SK-N-SH (cell line): ENCODE data around the gene OTOG. TPM values are rescaled to one million over a fixed set of nuclear protein-coding genes. Genes with fewer than 3 reads are reported as not detected.

Experiments used
- CTCF ChIA-PET: fragments of 300-600, 350-600 bp; formaldehyde crosslinking; extraction: SDS; loops from one replicate; lab custom pipeline; 2021; lab: Yijun Ruan, JAX
- POLR2A ChIA-PET: fragments of 350-600 bp; sonication (Branson Sonifier 250); formaldehyde crosslinking; extraction: SDS; loops from one replicate; lab custom pipeline; 2020; ENCODE audit warnings: antibody characterized with exemption, inconsistent platforms; lab: Yijun Ruan, JAX
- DNase-seq: peaks from one replicate; pipeline ENCODE4 v3.0.0; 2012
- H2AFZ ChIP-seq: fragments of 200-600 bp; sonication (generic); 2 replicates; pipeline ENCODE4 v1.8.1; 2016; ENCODE audit warnings: antibody characterized with exemption, mild to moderate bottlenecking, low read depth
- H3F3A ChIP-seq: fragments of 200-600 bp; sonication (generic); replicated peaks from 2 replicates; pipeline ENCODE3; 2016; ENCODE audit warnings: antibody characterized with exemption, mild to moderate bottlenecking; ENCODE audit not compliant: insufficient read depth
- H3K27ac ChIP-seq, 2 experiments: fragments of 200-500 bp in 1 of 2; fragments of 200-600 bp in 1 of 2; sonication (Bioruptor generic) in 1 of 2; sonication (generic), shearing (Covaris generic) in 1 of 2; 2 replicates each; pipeline versions ENCODE4 v1.5.1 to v1.6.1; 2014 to 2016; ENCODE audit warnings: low read depth in 2 of 2, inconsistent platforms in 1 of 2, low read length in 1 of 2, mild to moderate bottlenecking in 1 of 2, mixed read lengths in 1 of 2
- H3K27me3 ChIP-seq: fragments of 200-600 bp; sonication (generic), shearing (Covaris generic); 2 replicates; pipeline ENCODE4 v1.6.1; 2016; ENCODE audit warnings: mixed run types; ENCODE audit not compliant: insufficient read depth
- H3K36me3 ChIP-seq, 2 experiments: fragments of 200-500 bp in 1 of 2; fragments of 200-600 bp in 1 of 2; sonication (Bioruptor generic) in 1 of 2; sonication (generic) in 1 of 2; replicated peaks in 1 of 2; 2 replicates each; pipeline versions ENCODE3 to v1.5.1; 2014 to 2016; ENCODE audit warnings: low read length in 1 of 2, mild to moderate bottlenecking in 1 of 2; ENCODE audit not compliant: insufficient read depth in 2 of 2, control insufficient read depth in 1 of 2
- H3K4me1 ChIP-seq, 2 experiments: fragments of 200-500 bp in 1 of 2; fragments of 200-600 bp in 1 of 2; sonication (Bioruptor generic) in 1 of 2; sonication (generic), shearing (Covaris generic) in 1 of 2; 2 replicates each; pipeline versions ENCODE4 v1.5.1 to v1.6.1; 2014 to 2016; ENCODE audit warnings: low read depth in 1 of 2, low read length in 1 of 2, mixed run types in 1 of 2; ENCODE audit not compliant: insufficient read depth in 2 of 2, control insufficient read depth in 1 of 2
- H3K4me2 ChIP-seq: fragments of 200-600 bp; sonication (generic), shearing (Covaris generic); 2 replicates; pipeline ENCODE4 v1.6.1; 2017; ENCODE audit warnings: mixed run types
- H3K4me3 ChIP-seq, 2 experiments: fragments of 200-500 bp in 1 of 2; fragments of 200-600 bp in 1 of 2; sonication (Bioruptor generic) in 1 of 2; sonication (generic), shearing (Covaris generic) in 1 of 2; 2 replicates each; pipeline versions ENCODE4 v1.5.1 to v1.8.1; 2014 to 2016; ENCODE audit warnings: low read depth in 2 of 2, inconsistent platforms in 1 of 2, low read length in 1 of 2, mild to moderate bottlenecking in 1 of 2, mixed read lengths in 1 of 2, moderate library complexity in 1 of 2
- H3K79me2 ChIP-seq: fragments of 200-600 bp; sonication (generic); 2 replicates; pipeline ENCODE4 v1.8.1; 2017; ENCODE audit warnings: mild to moderate bottlenecking; ENCODE audit not compliant: insufficient read depth
- H3K9ac ChIP-seq: fragments of 200-600 bp; sonication (generic); 2 replicates; pipeline ENCODE4 v1.6.1; 2017; ENCODE audit warnings: mixed run types
- H3K9me2 ChIP-seq: fragments of 200-600 bp; sonication (generic); 2 replicates; pipeline ENCODE4 v1.6.1; 2017; ENCODE audit warnings: mixed run types
- H3K9me3 ChIP-seq: fragments of 200-600 bp; sonication (generic); 2 replicates; pipeline ENCODE4 v1.6.1; 2017; ENCODE audit warnings: mixed run types, mild to moderate bottlenecking, moderate library complexity
- H4K20me1 ChIP-seq: fragments of 200-600 bp; sonication (generic); 2 replicates; pipeline ENCODE4 v1.6.1; 2017; ENCODE audit warnings: mild to moderate bottlenecking, mixed run types; ENCODE audit not compliant: insufficient read depth
- CHD2 ChIP-seq: fragments of 150-350 bp; IDR thresholded peaks from 2 replicates; pipeline ENCODE4 v1.6.1; 2018; ENCODE audit warnings: low read length; ENCODE audit not compliant: partially characterized antibody
- CTCF ChIP-seq: fragments of 200-600 bp; sonication (generic); IDR thresholded peaks from 2 replicates; pipeline ENCODE4 v1.6.1; 2017; ENCODE audit warnings: antibody characterized with exemption, mild to moderate bottlenecking, moderate library complexity
- ELF1 ChIP-seq: IDR thresholded peaks from 2 replicates; pipeline ENCODE4 v1.4.0; 2012
- FOXM1 ChIP-seq: IDR thresholded peaks from 2 replicates; pipeline ENCODE4 v1.4.0; 2012; ENCODE audit warnings: low read depth, mild to moderate bottlenecking
- GABPA ChIP-seq: IDR thresholded peaks from 2 replicates; pipeline ENCODE4 v1.4.0; 2012; ENCODE audit warnings: low read depth, mild to moderate bottlenecking
- JUND ChIP-seq: IDR thresholded peaks from 2 replicates; pipeline ENCODE4 v1.4.0; 2012
- MAX ChIP-seq: IDR thresholded peaks from 2 replicates; pipeline ENCODE4 v1.4.0; 2012; ENCODE audit warnings: low read depth
- MEF2A ChIP-seq: IDR thresholded peaks from 2 replicates; pipeline ENCODE4 v1.4.0; 2012; ENCODE audit warnings: low read depth, borderline replicate concordance
- NFIC ChIP-seq: IDR thresholded peaks from 2 replicates; pipeline ENCODE4 v1.4.0; 2012; ENCODE audit warnings: borderline replicate concordance
- RCOR1 ChIP-seq: fragments of 150-350 bp; IDR thresholded peaks from 2 replicates; pipeline ENCODE4 v1.6.1; 2017; ENCODE audit warnings: antibody characterized with exemption, low read length
- REST ChIP-seq: IDR thresholded peaks from 2 replicates; pipeline ENCODE4 v1.6.1; 2012; ENCODE audit warnings: mild to moderate bottlenecking, low read depth, low read length, moderate library complexity
- RFX5 ChIP-seq: IDR thresholded peaks from 2 replicates; pipeline ENCODE4 v1.6.1; 2012; ENCODE audit warnings: mild to moderate bottlenecking, improper control_type of control experiment, low read length
- RXRA ChIP-seq: IDR thresholded peaks from 2 replicates; pipeline ENCODE4 v1.4.0; 2012; ENCODE audit warnings: low read depth, mild to moderate bottlenecking, borderline replicate concordance
- SMC3 ChIP-seq: IDR thresholded peaks from 2 replicates; pipeline ENCODE4 v1.6.1; 2012; ENCODE audit warnings: low read depth, low read length, improper control_type of control experiment
- USF1 ChIP-seq: IDR thresholded peaks from 2 replicates; pipeline ENCODE4 v1.4.0; 2012; ENCODE audit warnings: low read depth, borderline replicate concordance
- USF2 ChIP-seq: fragments of 150-350 bp; IDR thresholded peaks from 2 replicates; pipeline ENCODE4 v1.6.1; 2017; ENCODE audit warnings: antibody characterized with exemption, low read length, low read depth, borderline replicate concordance
- ZBTB33 ChIP-seq: IDR thresholded peaks from 2 replicates; pipeline ENCODE4 v1.4.0; 2012; ENCODE audit warnings: low read depth, borderline replicate concordance
- WGBS: methylation state at CpG from one replicate; pipeline ENCODE4 v1.1.6; 2017; ENCODE audit warnings: low lambda C conversion rate; 5-methylcytosine and 5-hydroxymethylcytosine counted together
- polyA plus RNA-seq, 3 experiments: library from polyadenylated mRNA; depleted of rRNA; stranded (reverse); fragments of >200 nt; gene quantifications; 2 replicates each; pipeline ENCODE4 v1.2.3, GENCODE V29; 2012

The OTOG gene
- polyA plus RNA-seq, 1 of the 3 experiments (the other 2 are of a cell fraction), result not detected

- TF ChIP-seq SMC3 (no peak), RXRA (no peak)
- TF ChIP-seq, all 33 proteins: peak for 0
Observed at GRCh38 chr11:17692931-17693330, 145.9 kb downstream of the OTOG start (continued).

- no peaks in the 10 kb centered on the region for H3K9me3 ChIP-seq
- H3K27me3 ChIP-seq, result peaks cover 13% of the 10 kb centered on the region; the same call in 1 of the 2 replicates
- H3K36me3 ChIP-seq, result no peaks in the 10 kb centered on the region
- CTCF ChIA-PET, result interaction anchor here (1.0 kb wide), 1 partner anchor 37 kb away, joined by 3 read pairs; no protein-coding TSS in a partner anchor
- POLR2A ChIA-PET, result no interaction called here
- no peak for TF ChIP-seq REST
- no peak for TF ChIP-seq CHD2
- no peak overlapping the region for H3K9ac ChIP-seq
- H2AFZ ChIP-seq, result no peak overlapping the region
- WGBS, result 30% methylated on average over 4 of the region's 4 CpGs
- no peaks in the 10 kb centered on the region for H3K9me2 ChIP-seq
- H3K27ac ChIP-seq, result no peak overlapping the region
- H3K4me2 ChIP-seq, result no peak overlapping the region
- H4K20me1 ChIP-seq, result no peaks in the 10 kb centered on the region
- H3F3A ChIP-seq, result no peaks in the 10 kb centered on the region
- H3K79me2 ChIP-seq, result no peaks in the 10 kb centered on the region
- no peak for DNase-seq
- no peak overlapping the region for H3K4me3 ChIP-seq
- H3K4me1 ChIP-seq, result no peaks in the 10 kb centered on the region
Observed at GRCh38 chr11:17693531-17693930, 146.5 kb downstream of the OTOG start.

- Histone ChIP-seq H3K4me1 (no peaks in the 10 kb centered on the region), H3K9ac (no peak overlapping the region), H2AFZ (no peak overlapping the region), H4K20me1 (no peaks in the 10 kb centered on the region), H3K4me3 (no peak overlapping the region), H3K27ac (no peak overlapping the region), H3F3A (no peaks in the 10 kb centered on the region), H3K27me3 (peaks cover 13% of the 10 kb centered on the region; the same call in 1 of the 2 replicates), H3K9me3 (no peaks in the 10 kb centered on the region), H3K79me2 (no peaks in the 10 kb centered on the region), H3K9me2 (no peaks in the 10 kb centered on the region), H3K4me2 (no peak overlapping the region), H3K36me3 (no peaks in the 10 kb centered on the region)
- POLR2A ChIA-PET, result no interaction called here
- 69% methylated on average over 10 of the region's 10 CpGs for WGBS
- CTCF ChIA-PET, result no interaction called here
- DNase-seq, result no peak
- TF ChIP-seq USF1, result no peak
- no peak for TF ChIP-seq ELF1
- TF ChIP-seq RCOR1, result no peak
- TF ChIP-seq CTCF, result no peak
- no peak for TF ChIP-seq FOXM1
- TF ChIP-seq ZBTB33, result no peak
- TF ChIP-seq JUND, result no peak
- no peak for TF ChIP-seq GABPA
- no peak for TF ChIP-seq USF2
- TF ChIP-seq MEF2A, result no peak
- no peak for TF ChIP-seq RFX5
- TF ChIP-seq MAX, result no peak
- no peak for TF ChIP-seq NFIC
Observed at GRCh38 chr11:17694494-17695110, 147.5 kb downstream of the OTOG start.
